ENCODE data around the gene OR10A2.

GRCh38 chr11:6895010-6895409, 32.2 kb downstream of the OR10A2 start:
- TF ChIP-seq CTCF (IDR thresholded peaks at IDR 0.05) (no peak), EZH2 (IDR thresholded peaks at IDR 0.05; ENCODE audit: borderline replicate concordance, insufficient read depth, low read depth, low read length, poor library complexity, severe bottlenecking) (no peak)
